ENCODE data around the gene CYP24A1. TPM values are rescaled to one million over a fixed set of nuclear protein-coding genes. Genes with fewer than 3 reads are reported as not detected.

The CYP24A1 gene
- total RNA-seq, 1 donor from 2014 or later, result 0.73 TPM

DNA sequence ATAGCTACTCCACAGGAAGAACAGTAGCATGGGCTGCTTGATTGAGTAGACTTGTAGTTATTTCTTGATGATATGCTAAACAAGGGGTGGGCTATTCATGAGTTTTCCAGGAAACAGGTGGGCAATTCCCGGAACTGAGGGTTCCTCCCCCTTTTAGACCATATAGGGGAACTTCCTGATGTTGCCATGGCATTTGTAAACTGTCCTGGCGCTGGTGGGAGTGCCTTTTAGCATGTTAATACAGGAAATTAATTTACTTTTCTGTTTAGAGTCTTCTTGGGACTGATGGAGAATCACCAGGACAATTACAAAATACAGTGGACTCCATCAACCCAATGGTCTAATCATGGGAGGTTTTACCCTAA lies 22.7 kb downstream of the CYP24A1 start:
- no peak overlapping the region for H3K9ac ChIP-seq (ENCODE audit: low read length)
- no peaks in the 10 kb centered on the region for H3K4me1 ChIP-seq (ENCODE audit: insufficient read depth, low read length)
- H3K9me3 ChIP-seq (ENCODE audit: insufficient read depth, low read depth, low read length), result no peaks in the 10 kb centered on the region
- H4K20me1 ChIP-seq (ENCODE audit: insufficient read depth, low read length), result no peaks in the 10 kb centered on the region
- no peak overlapping the region for H3K4me2 ChIP-seq (ENCODE audit: low read length)
- no peak overlapping the region for H3K27ac Mint-ChIP-seq (ENCODE audit: unreplicated experiment)
- TF ChIP-seq CTCF (IDR thresholded peaks at IDR 0.05; ENCODE audit: insufficient read depth, low read depth, low read length) (no peak), EZH2 (IDR thresholded peaks at IDR 0.05; ENCODE audit: insufficient read depth, low read length) (no peak)
- no peaks in the 10 kb centered on the region for H3K27me3 Mint-ChIP-seq (ENCODE audit: low read depth, unreplicated experiment)
- no peak overlapping the region for H3K27ac ChIP-seq (ENCODE audit: low read depth, low read length)
- H3K4me3 ChIP-seq (ENCODE audit: insufficient read depth, low read depth, low read length), result no peak overlapping the region
- FAIRE-seq (no peak), DNase-seq (ENCODE audit: low read depth) (no peak)
- H3K4me1 Mint-ChIP-seq (ENCODE audit: low read depth, unreplicated experiment), result no peaks in the 10 kb centered on the region
- no peaks in the 10 kb centered on the region for H3K27me3 ChIP-seq (ENCODE audit: insufficient read depth, low read length)
- no peaks in the 10 kb centered on the region for H3K36me3 ChIP-seq (ENCODE audit: insufficient read depth, low read length)
- H3K36me3 Mint-ChIP-seq (ENCODE audit: low read depth, unreplicated experiment), result no peaks in the 10 kb centered on the region
- H3K79me2 ChIP-seq (ENCODE audit: insufficient read depth, low read length), result no peaks in the 10 kb centered on the region
- no peak overlapping the region for H2AFZ ChIP-seq (ENCODE audit: low read depth, low read length)
- no peak overlapping the region for H3K4me3 Mint-ChIP-seq (ENCODE audit: unreplicated experiment)
- no peaks in the 10 kb centered on the region for H3K9me3 Mint-ChIP-seq (ENCODE audit: unreplicated experiment)

DNA sequence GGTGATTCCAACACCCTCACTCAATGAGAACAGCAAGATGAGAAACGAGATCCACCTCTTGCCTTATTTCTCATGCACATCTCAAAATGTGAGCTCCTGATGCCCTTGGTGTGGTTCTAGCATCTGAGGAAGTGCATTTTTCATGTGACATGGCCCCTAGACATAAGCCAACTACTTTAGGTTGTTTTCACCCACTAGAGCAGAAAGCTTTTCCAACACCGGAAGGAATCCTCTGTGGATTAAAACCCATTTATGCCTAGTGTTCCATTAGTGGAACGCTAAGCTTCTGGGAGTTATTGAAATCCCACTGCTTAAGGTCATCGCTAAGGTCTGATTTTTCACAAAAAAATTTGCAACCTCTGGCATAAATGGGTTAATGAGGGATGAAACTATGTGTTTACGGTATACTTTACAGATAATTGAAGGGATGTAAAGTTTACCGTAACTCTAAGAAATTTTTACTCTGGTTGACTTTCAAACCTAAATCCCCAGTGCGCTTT lies 24.0 kb downstream of the CYP24A1 start:
- Histone ChIP-seq H4K20me1 (ENCODE audit: insufficient read depth, low read length) (no peaks in the 10 kb centered on the region), H3K9me3 (ENCODE audit: insufficient read depth, low read depth, low read length) (no peaks in the 10 kb centered on the region), H3K4me1 (ENCODE audit: insufficient read depth, low read length) (no peaks in the 10 kb centered on the region), H2AFZ (ENCODE audit: low read depth, low read length) (no peak overlapping the region), H3K36me3 (ENCODE audit: insufficient read depth, low read length) (no peaks in the 10 kb centered on the region), H3K27me3 (ENCODE audit: insufficient read depth, low read length) (no peaks in the 10 kb centered on the region), H3K27ac (ENCODE audit: low read depth, low read length) (no peak overlapping the region), H3K4me2 (ENCODE audit: low read length) (no peak overlapping the region), H3K4me3 (ENCODE audit: insufficient read depth, low read depth, low read length) (no peak overlapping the region), H3K79me2 (ENCODE audit: insufficient read depth, low read length) (no peaks in the 10 kb centered on the region), H3K9ac (ENCODE audit: low read length) (no peak overlapping the region)
- H3K4me3 Mint-ChIP-seq (ENCODE audit: unreplicated experiment), result no peak overlapping the region
- H3K9me3 Mint-ChIP-seq (ENCODE audit: unreplicated experiment), result no peaks in the 10 kb centered on the region
- no peaks in the 10 kb centered on the region for H3K4me1 Mint-ChIP-seq (ENCODE audit: low read depth, unreplicated experiment)
- FAIRE-seq, result no peak
- no peak for DNase-seq (ENCODE audit: low read depth)
- H3K36me3 Mint-ChIP-seq (ENCODE audit: low read depth, unreplicated experiment), result no peaks in the 10 kb centered on the region
- H3K27ac Mint-ChIP-seq (ENCODE audit: unreplicated experiment), result no peak overlapping the region
- no peaks in the 10 kb centered on the region for H3K27me3 Mint-ChIP-seq (ENCODE audit: low read depth, unreplicated experiment)
- TF ChIP-seq CTCF (IDR thresholded peaks at IDR 0.05; ENCODE audit: insufficient read depth, low read depth, low read length) (no peak), EZH2 (IDR thresholded peaks at IDR 0.05; ENCODE audit: insufficient read depth, low read length) (no peak)

DNA sequence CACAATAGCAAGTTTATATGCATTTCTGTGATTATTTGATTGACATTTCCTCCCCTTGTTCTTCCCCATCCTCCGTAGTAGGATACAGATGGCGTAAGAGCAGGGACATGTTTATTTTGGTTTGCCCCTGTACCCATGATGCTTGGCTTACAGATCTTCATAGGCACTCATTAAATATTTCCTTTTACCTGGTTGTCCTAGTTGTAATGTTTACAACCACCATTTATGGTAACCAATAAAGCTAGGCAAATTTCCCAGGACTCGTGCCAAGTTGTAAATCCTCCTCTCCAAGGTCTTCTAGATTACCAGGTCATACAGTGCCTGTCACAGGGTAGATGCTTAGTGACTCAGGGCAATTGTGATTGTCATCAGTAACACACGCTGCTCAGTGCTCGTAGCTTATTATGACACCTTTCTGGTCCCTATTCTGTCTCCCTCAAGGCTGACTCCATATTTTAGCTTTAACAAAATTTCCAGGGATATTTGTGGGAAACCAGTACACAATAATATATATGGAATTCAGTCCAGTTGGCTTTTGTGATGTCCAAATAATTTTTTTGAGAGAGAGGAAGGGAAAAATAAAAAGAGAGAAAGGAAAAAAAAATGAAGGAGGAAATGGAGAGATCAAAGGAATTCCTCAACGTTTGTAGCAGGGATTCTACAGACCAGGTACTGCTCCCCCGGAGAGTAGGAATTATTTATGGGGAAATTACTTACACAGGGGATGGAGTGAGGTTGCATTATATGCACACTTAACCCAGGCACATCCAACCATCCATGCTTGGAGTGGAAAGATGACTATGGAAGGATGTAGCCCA lies 24.6 kb downstream of the CYP24A1 start:
- Histone ChIP-seq H2AFZ (ENCODE audit: low read depth, low read length) (no peak overlapping the region), H3K79me2 (ENCODE audit: insufficient read depth, low read length) (no peaks in the 10 kb centered on the region), H3K9ac (ENCODE audit: low read length) (no peak overlapping the region), H3K4me3 (ENCODE audit: insufficient read depth, low read depth, low read length) (no peak overlapping the region), H3K27ac (ENCODE audit: low read depth, low read length) (no peak overlapping the region), H3K36me3 (ENCODE audit: insufficient read depth, low read length) (no peaks in the 10 kb centered on the region), H3K4me1 (ENCODE audit: insufficient read depth, low read length) (no peaks in the 10 kb centered on the region), H3K4me2 (ENCODE audit: low read length) (no peak overlapping the region), H3K9me3 (ENCODE audit: insufficient read depth, low read depth, low read length) (no peaks in the 10 kb centered on the region), H3K27me3 (ENCODE audit: insufficient read depth, low read length) (no peaks in the 10 kb centered on the region), H4K20me1 (ENCODE audit: insufficient read depth, low read length) (no peaks in the 10 kb centered on the region)
- DNase-seq (ENCODE audit: low read depth), result no peak
- Mint-ChIP-seq H3K4me1 (ENCODE audit: low read depth, unreplicated experiment) (no peaks in the 10 kb centered on the region), H3K9me3 (ENCODE audit: unreplicated experiment) (no peaks in the 10 kb centered on the region), H3K36me3 (ENCODE audit: low read depth, unreplicated experiment) (no peaks in the 10 kb centered on the region), H3K27ac (ENCODE audit: unreplicated experiment) (no peak overlapping the region), H3K4me3 (ENCODE audit: unreplicated experiment) (no peak overlapping the region), H3K27me3 (ENCODE audit: low read depth, unreplicated experiment) (no peaks in the 10 kb centered on the region)
- TF ChIP-seq CTCF (IDR thresholded peaks at IDR 0.05; ENCODE audit: insufficient read depth, low read depth, low read length), result no peak
- no peak for TF ChIP-seq EZH2 (IDR thresholded peaks at IDR 0.05; ENCODE audit: insufficient read depth, low read length)
- no peak for FAIRE-seq
